ENCODE results near the gene VPS8. TPM values are rescaled to one million over a fixed set of nuclear protein-coding genes. Genes with fewer than 3 reads are reported as not detected.

Gene VPS8
- total RNA-seq, 1 experiment from 2014 or later, result 72.3 TPM

DNA sequence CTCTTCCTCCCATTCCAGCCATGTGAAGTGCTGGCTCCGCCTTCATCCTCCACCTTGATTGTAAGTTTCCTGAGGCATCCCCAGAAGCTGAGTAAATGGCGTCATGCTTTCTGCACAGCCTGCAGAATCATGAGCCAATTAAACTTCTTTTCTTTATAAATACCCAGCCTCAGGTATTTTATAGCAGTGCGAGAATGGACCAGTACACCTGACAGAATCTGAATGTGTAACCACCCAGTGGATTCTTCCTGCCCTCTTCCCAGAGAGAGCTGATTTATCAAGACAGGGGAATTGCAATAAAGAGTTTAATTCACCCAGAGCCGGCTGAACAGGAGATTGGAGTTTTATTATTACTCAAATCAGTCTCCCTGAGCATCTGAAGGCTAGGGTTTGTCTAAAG, 254.3 kb downstream of the VPS8 start:
- no peaks in the 10 kb centered on the region for H3K36me3 ChIP-seq (ENCODE audit: control insufficient read depth, insufficient read depth, low read length)
- no peak overlapping the region for H3K4me3 ChIP-seq (ENCODE audit: low read depth in 2 of 2, low read length in 2 of 2)
- intact Hi-C loops (cut with micrococcal nuclease; ENCODE audit: unreplicated experiment), result no loop called here
- BruUV-seq (replicated peaks), result no TSS peak
- no peaks in the 10 kb centered on the region for H3K27me3 ChIP-seq (ENCODE audit: control insufficient read depth, insufficient read depth, low read length)
- ChIA-PET CTCF (no interaction called here), POLR2A (no interaction called here)
- DNase-seq (ENCODE audit: low read depth, low spot score), result no peak
- H3K9me3 ChIP-seq (ENCODE audit: control insufficient read depth, insufficient read depth, low read depth, low read length), result no peaks in the 10 kb centered on the region
- in situ Hi-C loops (cut with HindIII; ENCODE audit: low pct_unique_long_range_greater_than_20kb, low sequenced_read_pairs), result no loop called here
- TF ChIP-seq POLR2AphosphoS5 (IDR thresholded peaks at IDR 0.05; ENCODE audit: low read depth, low read length) (no peak), SIN3A (IDR thresholded peaks at IDR 0.05; ENCODE audit: borderline replicate concordance, insufficient read depth, low read depth, low read length) (no peak), REST (IDR thresholded peaks at IDR 0.05; ENCODE audit: insufficient read depth in 1 of 2, low read depth in 2 of 2, low read length in 1 of 2) (no peak), TCF7L2 (IDR thresholded peaks at IDR 0.05; ENCODE audit: low read depth, low read length) (no peak)
- TF ChIP-seq, protein P1, sequence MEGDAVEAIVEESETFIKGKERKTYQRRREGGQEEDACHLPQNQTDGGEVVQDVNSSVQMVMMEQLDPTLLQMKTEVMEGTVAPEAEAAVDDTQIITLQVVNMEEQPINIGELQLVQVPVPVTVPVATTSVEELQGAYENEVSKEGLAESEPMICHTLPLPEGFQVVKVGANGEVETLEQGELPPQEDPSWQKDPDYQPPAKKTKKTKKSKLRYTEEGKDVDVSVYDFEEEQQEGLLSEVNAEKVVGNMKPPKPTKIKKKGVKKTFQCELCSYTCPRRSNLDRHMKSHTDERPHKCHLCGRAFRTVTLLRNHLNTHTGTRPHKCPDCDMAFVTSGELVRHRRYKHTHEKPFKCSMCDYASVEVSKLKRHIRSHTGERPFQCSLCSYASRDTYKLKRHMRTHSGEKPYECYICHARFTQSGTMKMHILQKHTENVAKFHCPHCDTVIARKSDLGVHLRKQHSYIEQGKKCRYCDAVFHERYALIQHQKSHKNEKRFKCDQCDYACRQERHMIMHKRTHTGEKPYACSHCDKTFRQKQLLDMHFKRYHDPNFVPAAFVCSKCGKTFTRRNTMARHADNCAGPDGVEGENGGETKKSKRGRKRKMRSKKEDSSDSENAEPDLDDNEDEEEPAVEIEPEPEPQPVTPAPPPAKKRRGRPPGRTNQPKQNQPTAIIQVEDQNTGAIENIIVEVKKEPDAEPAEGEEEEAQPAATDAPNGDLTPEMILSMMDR (IDR thresholded peaks at IDR 0.05), result no peak
- no peaks in the 10 kb centered on the region for H3K4me1 ChIP-seq (ENCODE audit: control insufficient read depth, insufficient read depth, low read length)
- no peak overlapping the region for H3K27ac ChIP-seq (ENCODE audit: low read length)
- ATAC-seq, result no peak

GRCh38 chr3:185067173-185067572, 255.2 kb downstream of the VPS8 start:
- H3K4me1 ChIP-seq (ENCODE audit: control insufficient read depth, insufficient read depth, low read length), result no peaks in the 10 kb centered on the region
- H3K27ac ChIP-seq (ENCODE audit: low read length), result no peak overlapping the region
- no peaks in the 10 kb centered on the region for H3K9me3 ChIP-seq (ENCODE audit: control insufficient read depth, insufficient read depth, low read depth, low read length)
- no peaks in the 10 kb centered on the region for H3K27me3 ChIP-seq (ENCODE audit: control insufficient read depth, insufficient read depth, low read length)
- ChIA-PET CTCF (no interaction called here), POLR2A (interaction anchor here (0.6 kb wide), 1 partner anchor 131 kb away, joined by 3 read pairs; no protein-coding TSS in a partner anchor)
- intact Hi-C loops (cut with micrococcal nuclease; ENCODE audit: unreplicated experiment), result no loop called here
- in situ Hi-C loops (cut with HindIII; ENCODE audit: low pct_unique_long_range_greater_than_20kb, low sequenced_read_pairs), result no loop called here
- ATAC-seq, result no peak
- DNase-seq (ENCODE audit: low read depth, low spot score), result no peak
- TF ChIP-seq TCF7L2 (IDR thresholded peaks at IDR 0.05; ENCODE audit: low read depth, low read length), result no peak
- TF ChIP-seq POLR2AphosphoS5 (IDR thresholded peaks at IDR 0.05; ENCODE audit: low read depth, low read length), result no peak
- no peak for TF ChIP-seq SIN3A (IDR thresholded peaks at IDR 0.05; ENCODE audit: borderline replicate concordance, insufficient read depth, low read depth, low read length)
- TF ChIP-seq, protein P1 (IDR thresholded peaks at IDR 0.05), result no peak
- TF ChIP-seq REST (IDR thresholded peaks at IDR 0.05; ENCODE audit: insufficient read depth in 1 of 2, low read depth in 2 of 2, low read length in 1 of 2), result no peak
- no TSS peak for BruUV-seq (replicated peaks)
- no peaks in the 10 kb centered on the region for H3K36me3 ChIP-seq (ENCODE audit: control insufficient read depth, insufficient read depth, low read length)
- H3K4me3 ChIP-seq (ENCODE audit: low read depth in 2 of 2, low read length in 2 of 2), result no peak overlapping the region

Measured in Panc1 (cell line).